Measurements from ENCODE around the gene AP3B1. TPM values are rescaled to one million over a fixed set of nuclear protein-coding genes. Genes with fewer than 3 reads are reported as not detected.

The AP3B1 gene
- total RNA-seq, 1 donor from 2014 or later, result 40.0 TPM

GRCh38 chr5:78019744-78020143, 274.8 kb downstream of the AP3B1 start:
- Histone ChIP-seq H3K4me1 (no peaks in the 10 kb centered on the region), H3K27ac (no peak overlapping the region), H3K27me3 (ENCODE audit: low read depth) (no peaks in the 10 kb centered on the region), H3K36me3 (peaks cover 7% of the 10 kb centered on the region), H3K9me3 (no peaks in the 10 kb centered on the region), H3K4me3 (no peak overlapping the region)
- no peak for TF ChIP-seq CTCF (IDR thresholded peaks at IDR 0.05)
- intact Hi-C loops (cut with DNase I), result no loop called here
- no peak for DNase-seq
- ATAC-seq, result no peak

DNA sequence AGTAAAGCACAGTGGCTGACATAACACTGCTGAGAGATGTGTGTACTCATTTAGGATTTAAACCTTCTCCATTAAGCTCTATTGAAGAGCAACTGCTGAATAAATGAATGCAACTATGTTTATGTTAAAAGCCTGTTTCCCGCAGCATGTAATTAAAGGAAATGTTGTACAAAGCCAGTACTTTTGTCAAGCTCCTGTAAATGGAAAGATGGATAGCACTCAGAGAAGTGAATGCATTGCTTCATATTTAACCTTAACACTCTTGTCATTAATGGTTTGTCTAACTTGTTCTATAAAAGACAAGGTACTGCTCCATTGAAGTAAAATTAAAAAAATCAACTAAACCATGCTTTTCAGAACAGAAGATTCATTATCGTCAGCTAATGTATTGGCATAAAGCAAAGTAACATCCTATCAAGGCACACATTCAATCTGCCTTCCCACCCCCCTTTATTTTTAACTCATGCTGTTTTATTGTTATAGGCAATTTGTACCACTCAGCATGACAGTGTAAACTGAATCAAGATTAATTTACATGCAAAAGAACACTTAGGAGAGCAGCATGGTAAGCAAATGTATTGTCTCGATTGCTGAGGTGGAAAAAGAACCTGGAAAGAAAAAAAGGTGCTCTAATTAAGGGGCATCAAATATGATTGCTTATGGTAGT, 277.5 kb downstream of the AP3B1 start:
- Histone ChIP-seq H3K4me3 (no peak overlapping the region), H3K27me3 (ENCODE audit: low read depth) (no peaks in the 10 kb centered on the region), H3K27ac (no peak overlapping the region), H3K9me3 (no peaks in the 10 kb centered on the region), H3K4me1 (no peaks in the 10 kb centered on the region), H3K36me3 (peaks cover 11% of the 10 kb centered on the region)
- ATAC-seq (no peak), DNase-seq (no peak)
- intact Hi-C loops (cut with DNase I), result no loop called here
- TF ChIP-seq CTCF (IDR thresholded peaks at IDR 0.05), result no peak

DNA sequence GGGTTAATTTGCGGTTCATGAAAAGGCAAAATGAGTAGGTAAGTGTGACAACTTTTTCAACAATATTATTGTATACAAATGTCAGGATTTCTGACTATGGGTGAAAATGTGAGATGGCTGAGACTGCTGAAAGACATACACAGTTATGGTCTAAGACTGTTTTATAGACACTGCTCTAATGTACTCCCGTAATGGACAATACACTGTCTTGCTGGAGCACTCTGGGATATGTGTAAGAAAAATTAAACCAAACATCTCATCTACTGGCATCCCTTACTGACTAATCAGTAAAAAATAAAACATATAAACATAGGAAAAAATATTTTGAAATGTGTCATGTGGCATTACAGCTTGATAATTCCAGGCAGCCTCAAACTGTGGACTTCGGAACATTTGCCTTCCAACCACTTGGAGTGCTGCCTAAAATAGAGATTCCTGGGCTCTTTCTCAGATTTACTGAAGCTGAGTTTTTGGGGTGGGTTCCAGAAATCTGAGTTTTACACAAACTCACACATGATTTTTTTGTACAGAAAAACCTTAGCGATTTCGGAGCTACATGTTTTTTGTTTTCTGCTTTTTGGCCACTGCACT, 284.5 kb downstream of the AP3B1 start:
- Histone ChIP-seq H3K27ac (no peak overlapping the region), H3K4me1 (no peaks in the 10 kb centered on the region), H3K27me3 (ENCODE audit: low read depth) (no peaks in the 10 kb centered on the region), H3K4me3 (no peak overlapping the region), H3K9me3 (no peaks in the 10 kb centered on the region), H3K36me3 (peaks cover 7% of the 10 kb centered on the region)
- intact Hi-C loops (cut with DNase I), result no loop called here
- DNase-seq (no peak), ATAC-seq (no peak)
- TF ChIP-seq CTCF (IDR thresholded peaks at IDR 0.05), result no peak

GRCh38 chr5:78008356-78008967, 286.0 kb downstream of the AP3B1 start:
- no peaks in the 10 kb centered on the region for H3K27me3 ChIP-seq (ENCODE audit: low read depth)
- intact Hi-C loops (cut with DNase I), result no loop called here
- no peak for ATAC-seq

GRCh38 chr5:78007233-78007632, 287.3 kb downstream of the AP3B1 start:
- no peaks in the 10 kb centered on the region for H3K27me3 ChIP-seq (ENCODE audit: low read depth)
- H3K9me3 ChIP-seq, result no peaks in the 10 kb centered on the region
- peaks cover 8% of the 10 kb centered on the region for H3K36me3 ChIP-seq
- ATAC-seq, result no peak
- no peak for TF ChIP-seq CTCF (IDR thresholded peaks at IDR 0.05)
- H3K27ac ChIP-seq, result no peak overlapping the region
- intact Hi-C loops (cut with DNase I), result no loop called here
- no peak for DNase-seq
- H3K4me3 ChIP-seq, result no peak overlapping the region
- H3K4me1 ChIP-seq, result no peaks in the 10 kb centered on the region

More at GRCh38 chr5:78008356-78008967, 286.0 kb downstream of the AP3B1 start:
- Histone ChIP-seq H3K4me3 (no peak overlapping the region), H3K36me3 (peaks cover 4% of the 10 kb centered on the region), H3K4me1 (no peaks in the 10 kb centered on the region), H3K27ac (no peak overlapping the region), H3K9me3 (no peaks in the 10 kb centered on the region)
- TF ChIP-seq CTCF (IDR thresholded peaks at IDR 0.05), result peak; percentile 59
- DNase-seq, result no peak

All from lower lobe of right lung (tissue), 2 donors.